NCI-H1930 (cell line): ENCODE results near the gene TTC21B.
"Not testable (repeated sequence)": the region's sequence is repeated elsewhere in the genome, so short reads cannot be mapped to it uniquely, and the experiment has no call there.

Source experiments
- DNase-seq, 2 experiments: peaks; one replicate each; lab custom pipeline; 2025; lab: John Stamatoyannopoulos, UW

Gene TTC21B

GRCh38 chr2:165953655-165954606, at the start of gene TTC21B:
TSS of gene TTC21B (minus strand) at chr2:165953776. CDS start at chr2:165953705, 71 bp downstream.
- DNase-seq = peak; percentile 89 to 93

GRCh38 chr2:166000401-166000800, 46.8 kb upstream of the TTC21B start:
- no peak for DNase-seq

- DNase-seq = no peak
Observed at GRCh38 chr2:165990846-165991245, 37.3 kb upstream of the TTC21B start.

- DNase-seq = peak in 1 of 2 experiments; percentile 47
Observed at GRCh38 chr2:165989851-165990250, 36.3 kb upstream of the TTC21B start.

- no peak for DNase-seq
Observed at GRCh38 chr2:165985120-165985519, 31.5 kb upstream of the TTC21B start.

- not testable (repeated sequence) for DNase-seq
Observed at GRCh38 chr2:165972161-165972560, 18.6 kb upstream of the TTC21B start.

- DNase-seq = no peak
Observed at GRCh38 chr2:165970663-165971062, 17.1 kb upstream of the TTC21B start.

- no peak for DNase-seq
Observed at GRCh38 chr2:165969227-165969626, 15.7 kb upstream of the TTC21B start.

- DNase-seq = no peak
Observed at GRCh38 chr2:165967746-165968145, 14.2 kb upstream of the TTC21B start.

GRCh38 chr2:165961818-165962217, 8.2 kb upstream of the TTC21B start:
- no peak for DNase-seq

- DNase-seq = no peak
Observed at GRCh38 chr2:165959371-165959770, 5.8 kb upstream of the TTC21B start.

GRCh38 chr2:165958313-165958960, 4.9 kb upstream of the TTC21B start:
- no peak for DNase-seq

GRCh38 chr2:165957030-165957675, 3.6 kb upstream of the TTC21B start:
- no peak for DNase-seq

- DNase-seq = peak in 1 of 2 experiments; percentile 56
Observed at GRCh38 chr2:165953306-165953654, 296 bp downstream of the TTC21B start.

- no peak for DNase-seq
Observed at GRCh38 chr2:165952741-165953211, 800 bp downstream of the TTC21B start.

- DNase-seq = no peak
Observed at GRCh38 chr2:165952085-165952484, 1.5 kb downstream of the TTC21B start.

- DNase-seq = no peak
Observed at GRCh38 chr2:165950438-165950837, 3.1 kb downstream of the TTC21B start.

- no peak for DNase-seq
Observed at GRCh38 chr2:165941827-165942226, 11.7 kb downstream of the TTC21B start.

- no peak for DNase-seq
Observed at GRCh38 chr2:165938237-165938636, 15.3 kb downstream of the TTC21B start.

GRCh38 chr2:165933211-165933910, 20.2 kb downstream of the TTC21B start:
- no peak for DNase-seq

- no peak for DNase-seq
Observed at GRCh38 chr2:165927774-165928173, 25.8 kb downstream of the TTC21B start.

- no peak for DNase-seq
Observed at GRCh38 chr2:165927353-165927752, 26.2 kb downstream of the TTC21B start.
